ENCODE results near the gene EHMT1. TPM values are rescaled to one million over a fixed set of nuclear protein-coding genes. Genes with fewer than 3 reads are reported as not detected.
"Not testable (repeated sequence)": the region's sequence is repeated elsewhere in the genome, so short reads cannot be mapped to it uniquely, and the experiment has no call there.

Gene EHMT1
- total RNA-seq, 6 experiments from 2014 or later, result 41.0 to 116 (median 46.9) TPM

GRCh38 chr9:137731216-137731946, 112.6 kb downstream of the EHMT1 start:
- H3K27ac Mint-ChIP-seq, result no peak overlapping the region

GRCh38 chr9:137731947-137732813, 113.4 kb downstream of the EHMT1 start:
- TF ChIP-seq CTCF (IDR thresholded peaks at IDR 0.05), result no peak
- Mint-ChIP-seq H3K4me1 (ENCODE audit: low read depth) (no peaks in the 10 kb centered on the region; the same call in 1 of the 2 replicates), H3K9me3 (peaks cover 12% of the 10 kb centered on the region), H3K36me3 (ENCODE audit: low read depth) (peaks cover 48% of the 10 kb centered on the region), H3K27ac (no peak overlapping the region), H3K27me3 (ENCODE audit: insufficient read depth) (peaks cover 3% of the 10 kb centered on the region; the same call in 1 of the 2 replicates), H3K4me3 (no peak overlapping the region)
- no peak for DNase-seq

More at GRCh38 chr9:137731216-137731946, 112.6 kb downstream of the EHMT1 start:
- peaks cover 3% of the 10 kb centered on the region; the same call in 1 of the 2 replicates for H3K27me3 Mint-ChIP-seq (ENCODE audit: insufficient read depth)
- H3K4me1 Mint-ChIP-seq (ENCODE audit: low read depth), result no peaks in the 10 kb centered on the region; the same call in 1 of the 2 replicates
- TF ChIP-seq CTCF (IDR thresholded peaks at IDR 0.05), result no peak
- peaks cover 12% of the 10 kb centered on the region for H3K9me3 Mint-ChIP-seq
- no peak overlapping the region for H3K4me3 Mint-ChIP-seq
- peaks cover 52% of the 10 kb centered on the region for H3K36me3 Mint-ChIP-seq (ENCODE audit: low read depth)
- no peak for DNase-seq

GRCh38 chr9:137733429-137733828, 114.6 kb downstream of the EHMT1 start:
- Mint-ChIP-seq H3K9me3 (peaks cover 12% of the 10 kb centered on the region), H3K27me3 (ENCODE audit: insufficient read depth) (peaks cover 2% of the 10 kb centered on the region; the same call in 1 of the 2 replicates), H3K4me3 (no peak overlapping the region), H3K4me1 (ENCODE audit: low read depth) (no peaks in the 10 kb centered on the region), H3K36me3 (ENCODE audit: low read depth) (peaks cover 49% of the 10 kb centered on the region), H3K27ac (no peak overlapping the region)
- TF ChIP-seq CTCF (IDR thresholded peaks at IDR 0.05), result no peak
- no peak for DNase-seq

GRCh38 chr9:137734181-137734580, 115.4 kb downstream of the EHMT1 start:
- H3K4me1 Mint-ChIP-seq (ENCODE audit: low read depth), result no peaks in the 10 kb centered on the region
- no peak overlapping the region for H3K27ac Mint-ChIP-seq
- no peak overlapping the region for H3K4me3 Mint-ChIP-seq
- no peaks in the 10 kb centered on the region for H3K27me3 Mint-ChIP-seq (ENCODE audit: insufficient read depth)
- peaks cover 45% of the 10 kb centered on the region for H3K36me3 Mint-ChIP-seq (ENCODE audit: low read depth)
- no peak for TF ChIP-seq CTCF (IDR thresholded peaks at IDR 0.05)
- DNase-seq, result no peak
- H3K9me3 Mint-ChIP-seq, result peaks cover 12% of the 10 kb centered on the region

GRCh38 chr9:137738182-137738696, 119.4 kb downstream of the EHMT1 start:
- not testable (repeated sequence) for H3K27ac Mint-ChIP-seq; H3K4me1 Mint-ChIP-seq (ENCODE audit: low read depth); DNase-seq; H3K4me3 Mint-ChIP-seq; H3K27me3 Mint-ChIP-seq (ENCODE audit: insufficient read depth); H3K9me3 Mint-ChIP-seq
- H3K36me3 Mint-ChIP-seq (ENCODE audit: low read depth), result peaks cover 30% of the 10 kb centered on the region

Data from HFFc6 (cell line).